ENCODE results near the gene FIGNL2. TPM values are rescaled to one million over a fixed set of nuclear protein-coding genes. Genes with fewer than 3 reads are reported as not detected.
A peak's percentile ranks its signal among the peaks of the same experiment; 100 is the strongest.

The FIGNL2 gene
- total and polyA plus RNA-seq, 9 of the 15 experiments (the other 6 are each of a cell fraction or from before 2014, with no cell fraction given), result 0.01 TPM; not detected in 8

GRCh38 chr12:51823875-51824565 lies 24.5 kb downstream of the FIGNL2 start (continued):
- TF ChIP-seq REST (IDR thresholded peaks at IDR 0.05; ENCODE audit: borderline replicate concordance) (peak; percentile 47; the same call in 1 of the 2 replicates), REST (CRISPR knock-in tag; IDR thresholded peaks at IDR 0.05; ENCODE audit: low read depth) (no peak), RBBP5 (IDR thresholded peaks at IDR 0.05; ENCODE audit: borderline replicate concordance, insufficient read depth, low read length, poor library complexity, severe bottlenecking) (no peak), FOXA3 (CRISPR knock-in tag; conservative IDR thresholded peaks at IDR 0.05 in 1 of 2, IDR thresholded peaks at IDR 0.05 in 1 of 2) (no peak), TRIM25 (IDR thresholded peaks at IDR 0.05; ENCODE audit: borderline replicate concordance) (no peak), CTBP1 (IDR thresholded peaks at IDR 0.05; ENCODE audit: borderline replicate concordance) (peak; percentile 33; the same call in 1 of the 2 replicates), SMC3 (conservative IDR thresholded peaks at IDR 0.05; ENCODE audit: insufficient read depth, low read depth, low read length) (peak; percentile 35; the same call in 1 of the 2 replicates), RAD21 (CRISPR knock-in tag; conservative IDR thresholded peaks at IDR 0.05 in 1 of 2, IDR thresholded peaks at IDR 0.05 in 1 of 2) (peak; percentile 43 to 69)

Data from K562 (cell line).